ENCODE results near the gene NEU1. TPM values are rescaled to one million over a fixed set of nuclear protein-coding genes. Genes with fewer than 3 reads are reported as not detected.
"Not testable (repeated sequence)": the region's sequence is repeated elsewhere in the genome, so short reads cannot be mapped to it uniquely, and the experiment has no call there.

NEU1 gene
- 70.8 and 77.6 TPM in 2 replicates for total RNA-seq

GRCh38 chr6:31862344-31863235 lies at the start of gene NEU1:
Gene NEU1, minus strand, starts transcription at chr6:31862821. Its CDS starts 45 bp downstream, at chr6:31862776.
- peak; percentile 100 for DNase-seq (ENCODE audit: low read depth)
- no peak for TF ChIP-seq CTCF (IDR thresholded peaks at IDR 0.05; ENCODE audit: insufficient read depth, low read depth, low read length)
- H3K4me3 ChIP-seq (ENCODE audit: low read depth, low read length) = peak within 1 kb of the TSS; percentile 83

- no peak for DNase-seq (ENCODE audit: low read depth)
- no peak for TF ChIP-seq CTCF (IDR thresholded peaks at IDR 0.05; ENCODE audit: insufficient read depth, low read depth, low read length)
- H3K4me3 ChIP-seq (ENCODE audit: low read depth, low read length) = no peak overlapping the region
These were observed 49.4 kb upstream of the NEU1 start for GRCh38 chr6:31911826-31912585.

- not testable (repeated sequence) for H3K4me3 ChIP-seq (ENCODE audit: low read depth, low read length); DNase-seq (ENCODE audit: low read depth)
These were observed 46.7 kb upstream of the NEU1 start for GRCh38 chr6:31909298-31909697.

GRCh38 chr6:31908791-31909190 lies 46.2 kb upstream of the NEU1 start:
- no peak for TF ChIP-seq CTCF (IDR thresholded peaks at IDR 0.05; ENCODE audit: insufficient read depth, low read depth, low read length)
- no peak overlapping the region for H3K4me3 ChIP-seq (ENCODE audit: low read depth, low read length)
- peak; percentile 63 for DNase-seq (ENCODE audit: low read depth)

GRCh38 chr6:31908255-31908654 lies 45.6 kb upstream of the NEU1 start:
- not testable (repeated sequence) for DNase-seq (ENCODE audit: low read depth); H3K4me3 ChIP-seq (ENCODE audit: low read depth, low read length)

GRCh38 chr6:31907158-31907813 lies 44.7 kb upstream of the NEU1 start:
- TF ChIP-seq CTCF (IDR thresholded peaks at IDR 0.05; ENCODE audit: insufficient read depth, low read depth, low read length) = no peak
- no peak overlapping the region for H3K4me3 ChIP-seq (ENCODE audit: low read depth, low read length)
- peak; percentile 91 for DNase-seq (ENCODE audit: low read depth)

- not testable (repeated sequence) for DNase-seq (ENCODE audit: low read depth)
These were observed 44.1 kb upstream of the NEU1 start for GRCh38 chr6:31906727-31907126.

GRCh38 chr6:31906122-31906521 lies 43.5 kb upstream of the NEU1 start:
- DNase-seq (ENCODE audit: low read depth) = no peak
- TF ChIP-seq CTCF (IDR thresholded peaks at IDR 0.05; ENCODE audit: insufficient read depth, low read depth, low read length) = no peak
- no peak overlapping the region for H3K4me3 ChIP-seq (ENCODE audit: low read depth, low read length)

More at GRCh38 chr6:31906727-31907126, 44.1 kb upstream of the NEU1 start:
- not testable (repeated sequence) for H3K4me3 ChIP-seq (ENCODE audit: low read depth, low read length)
